ENCODE results near the gene ARVCF. TPM values are rescaled to one million over a fixed set of nuclear protein-coding genes. Genes with fewer than 3 reads are reported as not detected.

The ARVCF gene
- polyA plus RNA-seq, 1 of the 3 experiments (the other 2 are of a cell fraction) = 27.4 TPM

GRCh38 chr22:19980766-19981165 is 35.9 kb downstream of the ARVCF start:
- Histone ChIP-seq H3K36me3 (replicated peaks in 1 of 2; ENCODE audit: control insufficient read depth in 1 of 2, insufficient read depth in 2 of 2, low read length in 1 of 2) (peaks cover 0 to 45% of the 10 kb centered on the region in 2 experiments), H3K4me3 (ENCODE audit: low read depth in 2 of 2, low read length in 1 of 2) (no peak overlapping the region), H3K27me3 (ENCODE audit: insufficient read depth) (no peaks in the 10 kb centered on the region), H3K4me2 (no peak overlapping the region), H3K9me3 (no peaks in the 10 kb centered on the region), H3K79me2 (ENCODE audit: insufficient read depth) (peaks cover 14% of the 10 kb centered on the region; the same call in 1 of the 2 replicates), H3K9me2 (no peaks in the 10 kb centered on the region), H3K4me1 (ENCODE audit: control insufficient read depth in 1 of 2, insufficient read depth in 2 of 2, low read depth in 1 of 2, low read length in 1 of 2) (peaks cover 17 to 39% of the 10 kb centered on the region in 2 experiments; a peak in 3 of 4 replicates), H3K9ac (no peak overlapping the region), H3K27ac (ENCODE audit: low read depth in 2 of 2, low read length in 1 of 2) (no peak overlapping the region), H3F3A (replicated peaks; ENCODE audit: insufficient read depth) (no peaks in the 10 kb centered on the region), H4K20me1 (ENCODE audit: insufficient read depth) (peaks cover 17% of the 10 kb centered on the region), H2AFZ (ENCODE audit: low read depth) (no peak overlapping the region)
- TF ChIP-seq CHD2 (IDR thresholded peaks at IDR 0.05; ENCODE audit: low read length, partially characterized antibody) (no peak), IRF3 (IDR thresholded peaks at IDR 0.05; ENCODE audit: low read depth, low read length) (no peak), RAD21 (IDR thresholded peaks at IDR 0.05; ENCODE audit: low read length) (no peak), POLR2AphosphoS5 (IDR thresholded peaks at IDR 0.05; ENCODE audit: low read depth, low read length) (no peak)
- ChIA-PET CTCF (interaction anchor here (0.6 to 16.4 kb wide), 6 partner anchors 10 to 37 kb away, joined by 3 to 224 read pairs (median 4); no protein-coding TSS in a partner anchor), POLR2A (no interaction called here)
- no peak for DNase-seq
- 100% methylated on average over 2 of the region's 7 CpGs for WGBS (ENCODE audit: low lambda C conversion rate)

GRCh38 chr22:19979712-19980493 is 36.7 kb downstream of the ARVCF start:
- Histone ChIP-seq H2AFZ (ENCODE audit: low read depth) (no peak overlapping the region), H4K20me1 (ENCODE audit: insufficient read depth) (peaks cover 8% of the 10 kb centered on the region), H3K79me2 (ENCODE audit: insufficient read depth) (peaks cover 13% of the 10 kb centered on the region; the same call in 1 of the 2 replicates), H3K27me3 (ENCODE audit: insufficient read depth) (no peaks in the 10 kb centered on the region), H3K4me2 (no peak overlapping the region), H3K9me2 (no peaks in the 10 kb centered on the region), H3K4me1 (ENCODE audit: control insufficient read depth in 1 of 2, insufficient read depth in 2 of 2, low read depth in 1 of 2, low read length in 1 of 2) (peaks cover 17 to 39% of the 10 kb centered on the region in 2 experiments; a peak in 3 of 4 replicates), H3K27ac (ENCODE audit: low read depth in 2 of 2, low read length in 1 of 2) (no peak overlapping the region), H3K36me3 (replicated peaks in 1 of 2; ENCODE audit: control insufficient read depth in 1 of 2, insufficient read depth in 2 of 2, low read length in 1 of 2) (peaks cover 0 to 45% of the 10 kb centered on the region in 2 experiments), H3K9me3 (no peaks in the 10 kb centered on the region), H3K4me3 (ENCODE audit: low read depth in 2 of 2, low read length in 1 of 2) (no peak overlapping the region), H3F3A (replicated peaks; ENCODE audit: insufficient read depth) (no peaks in the 10 kb centered on the region), H3K9ac (no peak overlapping the region)
- DNase-seq = no peak
- 91% methylated on average over 7 of the region's 52 CpGs for WGBS (ENCODE audit: low lambda C conversion rate)
- ChIA-PET POLR2A (no interaction called here), CTCF (interaction anchor here (4.0 to 16.4 kb wide), 2 partner anchors 9 to 32 kb away, joined by 24 to 224 read pairs; no protein-coding TSS in a partner anchor)
- TF ChIP-seq USF1 (IDR thresholded peaks at IDR 0.05; ENCODE audit: borderline replicate concordance, low read depth) (no peak), FOXJ3 (CRISPR knock-in tag; IDR thresholded peaks at IDR 0.05) (no peak), FOSL2 (IDR thresholded peaks at IDR 0.05; ENCODE audit: borderline replicate concordance, low read depth) (no peak), NFIC (IDR thresholded peaks at IDR 0.05; ENCODE audit: borderline replicate concordance) (no peak)

Data from SK-N-SH (cell line).